Right hindlimb (tissue), 1 donor: Measurements from ENCODE around the gene BBLN.
"Not testable (repeated sequence)": the region's sequence is repeated elsewhere in the genome, so short reads cannot be mapped to it uniquely, and the experiment has no call there.

Experiments
- DNase-seq: peaks from one replicate; pipeline ENCODE4 v3.0.0-alpha.2; 2018

The BBLN gene

GRCh38 chr9:128163523-128164306 is 3.6 kb downstream of the BBLN start:
- DNase-seq = peak; percentile 17

GRCh38 chr9:128164307-128164885 is 4.3 kb downstream of the BBLN start:
- no peak for DNase-seq

- DNase-seq = no peak
Observed at GRCh38 chr9:128166169-128166568, 6.1 kb downstream of the BBLN start.

- DNase-seq = no peak
Observed at GRCh38 chr9:128167209-128167608, 7.1 kb downstream of the BBLN start.

GRCh38 chr9:128168731-128169308 is 8.8 kb downstream of the BBLN start:
- no peak for DNase-seq

- DNase-seq = no peak
Observed at GRCh38 chr9:128169492-128169891, 9.4 kb downstream of the BBLN start.

- DNase-seq = no peak
Observed at GRCh38 chr9:128169925-128170324, 9.9 kb downstream of the BBLN start.

- no peak for DNase-seq
Observed at GRCh38 chr9:128174062-128174461, 14.0 kb downstream of the BBLN start.

GRCh38 chr9:128175102-128175563 is 15.1 kb downstream of the BBLN start:
- DNase-seq = no peak

- DNase-seq = no peak
Observed at GRCh38 chr9:128175726-128176125, 15.7 kb downstream of the BBLN start.

GRCh38 chr9:128178806-128179431 is 18.9 kb downstream of the BBLN start:
- DNase-seq = no peak

GRCh38 chr9:128180001-128180400 is 19.9 kb downstream of the BBLN start:
- no peak for DNase-seq

- DNase-seq = no peak
Observed at GRCh38 chr9:128180447-128180846, 20.4 kb downstream of the BBLN start.

- DNase-seq = not testable (repeated sequence)
Observed at GRCh38 chr9:128181480-128181879, 21.4 kb downstream of the BBLN start.

- no peak for DNase-seq
Observed at GRCh38 chr9:128182893-128183588, 23.0 kb downstream of the BBLN start.

GRCh38 chr9:128185979-128186965 is 26.2 kb downstream of the BBLN start:
- no peak for DNase-seq

- no peak for DNase-seq
Observed at GRCh38 chr9:128187361-128187760, 27.3 kb downstream of the BBLN start.

GRCh38 chr9:128188209-128188608 is 28.1 kb downstream of the BBLN start:
- DNase-seq = no peak

- DNase-seq = no peak
Observed at GRCh38 chr9:128190013-128190412, 29.9 kb downstream of the BBLN start.

- DNase-seq = no peak
Observed at GRCh38 chr9:128190516-128191405, 30.7 kb downstream of the BBLN start.
